Measurements from ENCODE around the gene GNG13.

The GNG13 gene

DNA sequence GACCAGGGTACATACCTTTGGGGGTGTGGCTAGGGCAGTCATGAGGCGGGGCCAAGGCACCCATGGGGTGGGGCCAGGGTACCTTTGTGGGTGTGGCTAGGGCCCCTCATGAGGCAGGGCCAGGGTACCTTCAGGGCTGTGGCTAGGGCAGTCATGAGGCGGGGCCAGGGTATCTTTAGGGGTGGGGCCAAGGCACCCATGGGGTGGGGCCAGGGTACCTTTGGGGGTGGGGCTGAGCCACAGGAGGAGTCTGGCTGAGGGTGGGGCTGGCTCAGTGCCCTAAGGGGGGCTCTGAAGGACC, 3.5 kb downstream of the GNG13 start:
- no peak for TF ChIP-seq Cebpa-rat (IDR thresholded peaks at IDR 0.05)
- Histone ChIP-seq H3K4me1 (peaks cover 0 to 17% (median 16%) of the 10 kb centered on the region in 10 experiments; a peak in 16 of 20 replicates), H3K4me2 (no peak overlapping the region), H3K4me3 (no peak overlapping the region), H3K27me3 (peaks cover 34 to 44% (median 39%) of the 10 kb centered on the region in 11 experiments), H3K9ac (no peak overlapping the region), H4K20me1 (peaks cover 0 to 85% (median 37%) of the 10 kb centered on the region in 11 experiments; a peak in 17 of 22 replicates), H3K9me3 (replicated peaks in 1 of 11) (no peaks in the 10 kb centered on the region), H3K36me3 (peaks cover 0 to 57% (median 36%) of the 10 kb centered on the region in 11 experiments; a peak in 16 of 22 replicates), H3K27ac (no peak overlapping the region)

- H3K9ac ChIP-seq, result no peak overlapping the region
- H3K27me3 ChIP-seq, result peaks cover 29 to 39% (median 34%) of the 10 kb centered on the region in 11 experiments
- peaks cover 0 to 62% (median 42%) of the 10 kb centered on the region in 11 experiments; a peak in 20 of 22 replicates for H3K36me3 ChIP-seq
- TF ChIP-seq Cebpa-rat (IDR thresholded peaks at IDR 0.05), result no peak
- H3K4me1 ChIP-seq, result peaks cover 0 to 16% (median 14%) of the 10 kb centered on the region in 10 experiments; a peak in 16 of 20 replicates
- no peaks in the 10 kb centered on the region for H3K9me3 ChIP-seq (replicated peaks in 1 of 11)
- H3K27ac ChIP-seq, result no peak overlapping the region
- no peak overlapping the region for H3K4me2 ChIP-seq
- H3K4me3 ChIP-seq, result no peak overlapping the region
- peaks cover 0 to 85% (median 32%) of the 10 kb centered on the region in 11 experiments; a peak in 17 of 22 replicates for H4K20me1 ChIP-seq
Observed at GRCh38 chr16:796296-797119, 4.0 kb downstream of the GNG13 start.

DNA sequence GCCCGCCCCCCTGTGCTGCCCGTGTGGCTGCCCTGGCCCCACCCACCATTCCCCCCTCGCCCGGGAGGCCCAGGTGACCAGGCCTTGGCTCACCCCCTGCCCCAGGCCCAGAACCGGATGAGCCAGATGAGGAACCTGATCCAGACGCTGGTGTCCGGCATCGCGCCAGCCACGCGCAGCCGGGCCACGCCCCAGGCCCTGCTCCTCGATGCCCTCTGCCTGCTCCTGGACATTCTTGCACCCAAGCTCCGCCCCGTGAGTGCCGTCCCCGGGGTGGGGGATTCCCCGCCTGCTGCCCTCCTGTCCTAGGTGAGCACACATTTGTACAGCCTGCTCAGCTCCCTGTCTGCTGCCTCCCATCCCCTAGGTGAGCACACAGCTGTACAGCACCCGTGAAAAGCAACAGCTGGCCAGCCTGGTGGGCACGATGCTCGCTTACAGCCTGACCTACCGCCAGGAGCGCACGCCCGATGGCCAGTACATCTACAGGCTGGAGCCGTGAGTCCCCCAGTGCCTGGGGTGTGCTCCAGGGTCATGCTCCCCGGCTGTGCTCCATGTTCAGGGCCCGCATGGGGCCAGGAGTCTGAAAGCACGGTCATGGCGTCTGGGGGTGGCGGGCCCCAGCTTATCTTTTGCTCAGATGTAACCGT, 4.8 kb downstream of the GNG13 start:
- Histone ChIP-seq H3K9ac (no peak overlapping the region), H3K4me2 (no peak overlapping the region), H3K27me3 (peaks cover 21 to 31% (median 26%) of the 10 kb centered on the region in 11 experiments), H3K4me1 (peaks cover 0 to 9% (median 6%) of the 10 kb centered on the region in 10 experiments; a peak in 15 of 20 replicates), H4K20me1 (peaks cover 0 to 85% (median 29%) of the 10 kb centered on the region in 11 experiments; a peak in 17 of 22 replicates), H3K27ac (no peak overlapping the region), H3K36me3 (peaks cover 0 to 70% (median 50%) of the 10 kb centered on the region in 11 experiments; a peak in 21 of 22 replicates), H3K9me3 (replicated peaks in 1 of 11) (no peaks in the 10 kb centered on the region), H3K4me3 (no peak overlapping the region)
- no peak for TF ChIP-seq Cebpa-rat (IDR thresholded peaks at IDR 0.05)

- H3K36me3 ChIP-seq, result peaks cover 0 to 78% (median 58%) of the 10 kb centered on the region in 11 experiments; a peak in 21 of 22 replicates
- H3K27ac ChIP-seq, result no peak overlapping the region
- H4K20me1 ChIP-seq, result peaks cover 0 to 85% (median 28%) of the 10 kb centered on the region in 11 experiments; a peak in 17 of 22 replicates
Observed at GRCh38 chr16:794853-795466, 5.6 kb downstream of the GNG13 start.

GRCh38 chr16:794091-794822, 6.3 kb downstream of the GNG13 start:
- H3K4me1 ChIP-seq, result peaks cover 6 to 16% (median 9%) of the 10 kb centered on the region in 10 experiments
- no peaks in the 10 kb centered on the region for H3K9me3 ChIP-seq (replicated peaks in 1 of 11)
- no peak overlapping the region for H3K4me2 ChIP-seq
- H3K4me3 ChIP-seq, result no peak overlapping the region
- peaks cover 6 to 16% (median 11%) of the 10 kb centered on the region in 11 experiments for H3K27me3 ChIP-seq
- H3K27ac ChIP-seq, result no peak overlapping the region
- no peak overlapping the region for H3K9ac ChIP-seq
- peaks cover 0 to 84% (median 60%) of the 10 kb centered on the region in 11 experiments; a peak in 21 of 22 replicates for H3K36me3 ChIP-seq
- H4K20me1 ChIP-seq, result peaks cover 0 to 87% (median 31%) of the 10 kb centered on the region in 11 experiments; a peak in 18 of 22 replicates
- no peak for TF ChIP-seq Cebpa-rat (IDR thresholded peaks at IDR 0.05)

More at GRCh38 chr16:794853-795466, 5.6 kb downstream of the GNG13 start:
- Histone ChIP-seq H3K9me3 (replicated peaks in 1 of 11) (no peaks in the 10 kb centered on the region), H3K27me3 (peaks cover 13 to 23% (median 18%) of the 10 kb centered on the region in 11 experiments), H3K9ac (no peak overlapping the region), H3K4me1 (peaks cover 0 to 9% (median 3%) of the 10 kb centered on the region in 10 experiments; a peak in 10 of 20 replicates), H3K4me3 (no peak overlapping the region), H3K4me2 (no peak overlapping the region)
- no peak for TF ChIP-seq Cebpa-rat (IDR thresholded peaks at IDR 0.05)

- Histone ChIP-seq H3K4me1 (peaks cover 10 to 22% (median 15%) of the 10 kb centered on the region in 10 experiments), H3K9me3 (replicated peaks in 1 of 11) (no peaks in the 10 kb centered on the region), H3K4me3 (no peak overlapping the region), H3K4me2 (no peak overlapping the region), H3K36me3 (peaks cover 0 to 84% (median 60%) of the 10 kb centered on the region in 11 experiments; a peak in 21 of 22 replicates), H3K27me3 (peaks cover 0 to 8% (median 3%) of the 10 kb centered on the region in 11 experiments; a peak in 15 of 22 replicates), H4K20me1 (peaks cover 0 to 86% (median 30%) of the 10 kb centered on the region in 11 experiments; a peak in 17 of 22 replicates), H3K9ac (no peak overlapping the region), H3K27ac (no peak overlapping the region)
- no peak for TF ChIP-seq Cebpa-rat (IDR thresholded peaks at IDR 0.05)
Observed at GRCh38 chr16:793414-793813, 7.1 kb downstream of the GNG13 start.

DNA sequence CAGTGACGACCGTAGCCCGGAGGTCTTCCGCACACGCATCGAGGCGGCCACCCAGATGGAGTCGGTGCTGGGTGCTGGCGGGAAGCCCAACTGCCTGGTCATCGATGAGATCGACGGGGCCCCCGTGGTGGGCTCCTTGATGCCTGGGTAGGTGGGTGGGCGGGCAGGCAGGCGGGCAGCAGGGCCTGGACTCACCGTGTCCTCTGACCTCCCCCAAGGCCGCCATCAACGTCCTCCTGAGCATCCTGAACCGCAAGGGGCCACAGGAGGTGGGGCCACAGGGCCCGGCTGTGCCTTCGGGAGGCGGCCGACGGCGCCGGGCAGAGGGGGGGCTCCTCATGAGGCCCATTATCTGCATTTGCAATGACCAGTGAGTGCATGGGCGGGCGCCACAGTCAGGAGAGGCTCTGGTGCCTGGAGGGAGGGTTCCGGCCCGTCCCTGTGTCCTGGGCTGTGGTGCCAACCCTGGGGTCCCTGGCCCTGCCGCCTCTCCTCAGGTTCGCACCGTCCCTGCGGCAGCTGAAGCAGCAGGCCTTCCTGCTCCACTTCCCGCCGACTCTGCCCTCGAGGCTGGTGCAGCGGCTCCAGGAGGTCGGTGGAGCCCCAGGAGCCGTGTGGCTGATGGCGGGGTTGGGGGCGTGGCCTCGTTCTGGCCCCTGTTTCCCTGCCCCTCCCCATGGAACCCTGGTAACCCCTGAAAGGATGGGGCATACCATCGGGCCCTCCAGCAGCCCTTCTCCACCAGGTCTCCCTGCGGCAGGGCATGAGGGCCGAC, 8.1 kb downstream of the GNG13 start:
- TF ChIP-seq Cebpa-rat (IDR thresholded peaks at IDR 0.05), result no peak

More for the DNA sequence above, 8.1 kb downstream of the GNG13 start:
- no peak overlapping the region for H3K27ac ChIP-seq
- no peaks in the 10 kb centered on the region for H3K27me3 ChIP-seq
- H3K4me3 ChIP-seq, result no peak overlapping the region
- H3K9me3 ChIP-seq (replicated peaks in 1 of 11), result no peaks in the 10 kb centered on the region
- peaks cover 0 to 85% (median 37%) of the 10 kb centered on the region in 11 experiments; a peak in 20 of 22 replicates for H4K20me1 ChIP-seq
- peaks cover 13 to 25% (median 18%) of the 10 kb centered on the region in 10 experiments for H3K4me1 ChIP-seq
- no peak overlapping the region for H3K9ac ChIP-seq
- H3K4me2 ChIP-seq, result no peak overlapping the region
- H3K36me3 ChIP-seq, result peaks cover 0 to 77% (median 56%) of the 10 kb centered on the region in 11 experiments; a peak in 21 of 22 replicates

Data from BLaER1 treated with 17β-estradiol and CSF1 and Interleukin-3, amounts not matched to agents 10 nM and 100 nM (cell line).